GM21786 (cell line): Measurements from ENCODE around the gene SPANXN4.

Experiments used
- ATAC-seq: cut with Tn5 transposase; IDR thresholded peaks from one replicate; pipeline ENCODE4 v1.9.1; 2021; ENCODE audit not compliant: unreplicated experiment

The SPANXN4 gene, protein sequence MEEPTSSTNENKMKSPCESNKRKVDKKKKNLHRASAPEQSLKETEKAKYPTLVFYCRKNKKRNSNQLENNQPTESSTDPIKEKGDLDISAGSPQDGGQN

GRCh38 chrX:143025628-143026027 is at the start of gene SPANXN4:
Gene SPANXN4, plus strand, starts transcription at chrX:143025928. Its CDS starts 87 bp downstream, at chrX:143026015.
- ATAC-seq, result no peak

DNA sequence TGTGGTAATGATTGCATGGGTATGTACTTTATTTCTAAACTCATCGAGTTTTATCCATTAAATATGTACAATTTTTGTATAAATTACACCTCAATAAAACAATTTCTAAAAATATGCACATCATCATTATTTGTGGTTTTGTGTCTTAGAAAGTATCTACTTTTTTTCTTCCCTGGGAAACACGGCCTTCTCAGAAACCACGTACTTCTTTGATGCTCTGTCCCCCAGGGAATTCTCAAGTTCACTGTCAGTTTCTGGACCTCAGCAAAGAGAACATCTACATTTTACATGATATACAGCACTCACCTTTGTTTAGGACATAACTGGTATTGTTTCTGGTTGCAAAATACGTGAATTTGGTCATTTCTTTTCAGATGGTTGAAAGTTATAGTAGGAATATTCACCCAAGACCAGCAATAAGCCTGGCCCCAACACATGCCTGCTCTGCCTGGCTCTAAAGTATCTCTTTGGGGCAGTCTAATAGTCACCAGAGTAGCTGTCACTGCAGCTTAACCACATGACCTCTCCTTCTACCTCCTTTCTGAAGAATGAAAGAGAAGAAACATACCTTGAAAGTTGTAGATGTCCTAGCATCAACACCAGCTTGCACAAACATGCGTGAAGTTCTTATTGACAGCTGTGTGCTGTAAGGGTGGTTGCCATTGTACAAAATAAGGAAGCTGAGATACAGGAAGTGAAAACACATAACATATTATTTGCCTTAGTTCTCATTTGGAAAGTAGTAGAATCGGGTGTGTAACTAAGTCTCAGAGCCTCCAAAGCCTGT is 48.4 kb upstream of the SPANXN4 start:
- peak; percentile 87 for ATAC-seq

DNA sequence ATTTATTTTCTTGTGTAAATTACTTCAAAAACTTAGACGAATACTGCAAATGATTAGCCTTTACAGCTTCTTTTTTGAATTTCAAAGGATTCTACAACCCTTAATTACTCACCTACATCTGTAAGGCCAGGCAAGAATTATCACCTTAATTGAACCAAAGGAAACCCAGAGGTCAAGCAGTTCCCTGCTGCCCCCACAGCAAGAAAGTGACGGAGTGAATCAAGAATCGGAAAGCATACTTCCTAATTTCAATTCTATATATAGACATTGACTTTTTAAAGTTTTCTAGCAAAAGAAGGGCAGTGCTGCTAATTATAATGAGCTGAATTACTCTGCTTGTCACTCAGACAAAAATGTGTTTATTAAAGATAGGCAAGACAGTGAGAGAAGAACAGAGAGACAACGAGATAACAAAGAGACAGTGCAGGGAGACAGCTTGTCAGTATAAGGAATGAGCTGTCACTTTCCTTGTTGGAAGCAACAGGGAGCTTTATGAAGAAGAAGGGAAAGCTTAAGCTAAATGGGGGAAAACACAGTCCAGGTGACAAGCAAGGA is 47.5 kb upstream of the SPANXN4 start:
- peak; percentile 36 for ATAC-seq

- no peak for ATAC-seq
Measured at GRCh38 chrX:142982679-142983078, 43.0 kb upstream of the SPANXN4 start.

GRCh38 chrX:142994988-142995387 is 30.7 kb upstream of the SPANXN4 start:
- no peak for ATAC-seq

GRCh38 chrX:142998447-142999198 is 27.1 kb upstream of the SPANXN4 start:
- ATAC-seq, result no peak

DNA sequence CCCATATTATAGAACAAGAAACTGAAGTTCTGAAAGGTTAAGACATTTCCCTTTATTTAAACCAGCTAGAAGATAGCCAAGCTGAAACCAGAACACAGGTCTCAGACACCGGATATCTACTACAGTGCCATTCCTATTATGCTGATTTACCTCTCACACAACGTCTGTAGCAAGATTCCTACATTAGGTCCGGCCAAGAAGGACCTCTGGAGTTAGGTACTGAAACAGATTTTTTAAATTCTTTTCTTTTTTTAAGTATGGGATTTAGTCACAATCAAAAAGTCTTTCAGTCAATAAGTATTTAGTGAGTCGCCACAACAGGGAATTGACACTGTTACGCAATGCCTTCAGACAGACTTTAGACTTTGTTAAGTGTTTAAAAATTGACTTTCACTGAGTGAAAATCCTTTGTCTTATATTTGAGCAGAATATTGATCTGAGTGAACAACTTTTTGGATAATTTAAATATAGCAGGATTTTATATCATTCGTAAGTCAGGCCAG is 26.5 kb upstream of the SPANXN4 start:
- no peak for ATAC-seq

DNA sequence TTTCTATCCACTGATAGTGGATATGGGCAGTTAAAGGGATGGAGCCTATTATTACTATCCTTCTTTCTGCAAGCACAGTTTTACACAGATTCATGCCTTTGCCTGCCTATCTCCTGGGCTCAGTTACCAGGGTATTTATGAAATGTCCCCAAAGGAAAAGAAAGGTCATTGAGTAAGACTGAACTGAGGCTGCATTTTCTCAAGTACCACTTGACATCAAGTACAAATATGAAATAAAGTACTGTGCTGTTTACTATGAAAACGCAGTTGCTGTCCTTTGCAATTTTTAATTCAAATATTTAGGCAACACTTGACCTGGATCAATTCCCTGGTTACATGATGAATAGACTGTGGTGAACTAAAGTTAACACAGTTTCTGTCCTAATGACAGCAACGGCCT is 23.5 kb upstream of the SPANXN4 start:
- no peak for ATAC-seq

GRCh38 chrX:143017272-143017671 is 8.5 kb upstream of the SPANXN4 start:
- ATAC-seq, result no peak

GRCh38 chrX:143027275-143027674 is 1.5 kb downstream of the SPANXN4 start:
- no peak for ATAC-seq

DNA sequence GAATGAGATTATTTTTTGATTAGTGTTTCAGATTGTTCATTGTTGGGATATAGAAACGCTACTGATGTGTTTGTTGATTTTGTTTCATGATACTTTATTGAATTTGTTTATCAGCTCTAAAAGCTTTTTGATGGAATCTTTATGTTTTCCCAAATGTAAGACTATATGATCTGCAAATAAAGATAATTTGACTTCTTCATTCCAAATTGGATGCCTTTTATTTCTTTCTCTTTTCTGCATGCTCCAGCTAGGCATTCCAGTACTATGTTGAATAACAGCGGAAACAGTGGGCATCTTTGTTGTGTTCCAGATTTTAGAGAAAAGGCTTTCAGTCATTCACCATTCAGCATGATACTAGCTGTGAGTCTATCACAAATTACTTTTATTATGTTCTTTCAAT is 21.8 kb downstream of the SPANXN4 start:
- no peak for ATAC-seq

- ATAC-seq, result no peak
Measured at GRCh38 chrX:143058120-143058519, 32.4 kb downstream of the SPANXN4 start.

GRCh38 chrX:143081231-143081630 is 55.5 kb downstream of the SPANXN4 start:
- ATAC-seq, result peak; percentile 74

- ATAC-seq, result no peak
Measured at GRCh38 chrX:143082537-143082936, 56.8 kb downstream of the SPANXN4 start.
